Activated T-cell treated with anti-CD3 and anti-CD28 coated beads for 1 hour (primary cell): ENCODE measurements around the gene BTBD2.
"Not testable (repeated sequence)": the region's sequence is repeated elsewhere in the genome, so short reads cannot be mapped to it uniquely, and the experiment has no call there.

ENCODE experiments used
- DNase-seq: peaks from one replicate; pipeline ENCODE4 v3.0.0-alpha.2; 2020; ENCODE audit warnings: low read depth

Gene BTBD2

DNA sequence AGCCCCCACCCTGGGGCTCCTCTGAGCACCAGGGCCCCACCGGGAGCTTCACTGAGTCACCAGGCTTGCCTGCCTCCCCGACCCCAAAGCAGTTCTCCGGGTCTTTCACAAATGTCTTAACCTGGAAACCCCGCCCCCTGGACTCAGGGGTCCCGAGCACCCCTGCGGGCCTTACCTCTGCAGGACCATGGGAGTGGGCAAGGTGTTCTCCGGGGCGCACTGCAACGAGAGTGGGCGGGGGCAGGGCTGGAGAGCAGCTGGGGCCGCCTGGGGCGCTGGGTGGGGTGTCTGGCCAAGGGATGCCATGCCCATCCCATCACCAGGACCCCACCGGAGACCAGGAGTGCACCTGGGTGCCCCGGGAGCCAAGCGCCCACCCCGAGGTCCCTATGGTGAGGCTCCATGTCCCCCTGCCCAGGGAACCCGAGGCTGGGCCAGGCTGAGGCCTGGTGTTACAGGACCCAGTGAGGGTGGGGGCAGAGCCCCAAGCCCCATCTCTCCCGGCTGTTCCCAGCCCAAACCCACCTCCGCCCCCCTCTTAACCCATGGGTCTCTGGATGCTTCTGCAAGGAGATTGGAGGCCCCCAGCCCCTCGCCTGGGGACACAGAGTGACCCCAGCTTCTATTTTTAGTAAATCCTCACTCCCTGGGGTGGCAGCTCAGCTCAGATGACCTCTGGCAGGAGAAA is 24.6 kb upstream of the BTBD2 start:
- no peak for DNase-seq

DNA sequence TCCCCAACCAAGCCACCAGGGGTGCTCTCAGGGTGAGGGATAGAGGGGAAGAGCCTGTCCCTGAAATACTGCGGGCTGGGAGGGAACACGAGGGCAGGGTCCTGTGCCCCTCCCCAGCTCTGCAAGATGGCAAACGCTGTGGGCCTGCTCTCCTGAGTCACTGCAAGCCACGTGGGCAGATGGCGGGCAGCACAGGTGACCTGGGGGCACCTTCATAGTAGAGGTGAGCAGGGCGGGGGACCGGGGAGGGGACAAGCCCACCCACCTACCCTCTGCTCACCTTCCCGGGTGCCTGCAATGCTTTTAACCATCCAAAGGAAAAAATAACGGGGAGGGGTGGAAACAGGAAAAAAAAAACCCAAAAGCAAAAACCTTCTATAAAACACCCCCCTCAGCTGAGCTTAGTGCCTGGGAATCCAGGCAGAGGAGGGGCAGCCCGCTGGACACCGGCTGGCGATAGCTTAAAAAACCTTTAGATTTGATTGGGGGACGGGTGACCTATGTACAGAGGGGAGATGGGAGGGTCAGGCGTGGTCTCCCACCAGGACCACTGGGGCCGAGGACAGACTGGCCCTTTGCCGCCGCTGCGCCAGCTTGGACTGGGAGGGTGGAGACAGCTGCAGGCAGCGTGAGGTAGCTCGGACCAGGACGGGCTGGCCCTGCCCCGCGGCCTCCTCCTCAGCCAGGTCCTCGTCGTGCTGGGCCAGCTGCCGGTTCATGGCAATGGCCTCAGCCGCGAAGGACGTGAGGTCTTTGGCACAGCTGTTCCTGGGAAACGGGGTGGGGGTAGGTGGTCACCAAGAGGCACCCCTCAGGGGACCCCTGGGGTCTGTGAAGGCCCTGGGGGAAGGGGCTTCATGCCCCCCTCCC is 23.8 kb upstream of the BTBD2 start:
- DNase-seq = no peak

DNA sequence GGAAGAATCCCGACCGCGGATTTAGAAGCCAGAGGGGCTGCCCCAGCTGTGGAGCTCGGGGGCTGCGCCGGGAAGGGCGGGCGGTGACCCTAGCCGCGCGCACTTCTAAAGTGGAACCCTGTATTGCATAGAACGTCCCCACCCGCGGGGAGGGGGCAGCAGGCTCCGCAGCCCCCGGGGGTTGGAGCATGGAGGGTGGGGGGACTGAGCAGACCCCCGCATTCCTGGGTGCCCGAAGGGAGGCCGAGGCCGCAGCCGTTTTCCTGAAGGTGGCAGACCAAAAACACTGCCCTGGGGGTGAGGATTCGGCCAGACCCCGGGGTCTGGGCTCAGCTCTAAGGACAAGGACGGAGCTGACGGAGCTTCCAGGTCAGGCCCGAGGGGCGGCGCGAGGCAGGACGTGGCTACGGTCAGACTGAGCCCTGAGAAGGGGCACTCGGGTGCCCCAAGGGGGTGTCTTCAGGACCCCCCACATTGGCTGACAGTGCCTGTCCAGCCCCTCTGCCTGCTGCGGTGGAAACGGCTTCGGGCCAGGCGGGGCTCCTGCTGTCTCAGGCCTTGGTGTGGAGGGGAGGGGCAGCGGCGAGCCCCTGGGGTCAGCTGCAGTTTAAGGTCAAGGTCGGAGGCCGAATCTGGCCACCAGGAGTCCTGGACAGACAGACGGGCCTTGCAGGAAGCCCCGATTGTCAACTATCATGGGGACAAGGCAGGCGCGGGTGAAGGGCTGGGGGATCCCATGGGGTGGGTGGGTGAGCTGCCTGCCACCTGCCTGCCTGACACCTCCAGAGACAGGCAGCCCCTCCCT is 23.0 kb upstream of the BTBD2 start:
- no peak for DNase-seq

DNA sequence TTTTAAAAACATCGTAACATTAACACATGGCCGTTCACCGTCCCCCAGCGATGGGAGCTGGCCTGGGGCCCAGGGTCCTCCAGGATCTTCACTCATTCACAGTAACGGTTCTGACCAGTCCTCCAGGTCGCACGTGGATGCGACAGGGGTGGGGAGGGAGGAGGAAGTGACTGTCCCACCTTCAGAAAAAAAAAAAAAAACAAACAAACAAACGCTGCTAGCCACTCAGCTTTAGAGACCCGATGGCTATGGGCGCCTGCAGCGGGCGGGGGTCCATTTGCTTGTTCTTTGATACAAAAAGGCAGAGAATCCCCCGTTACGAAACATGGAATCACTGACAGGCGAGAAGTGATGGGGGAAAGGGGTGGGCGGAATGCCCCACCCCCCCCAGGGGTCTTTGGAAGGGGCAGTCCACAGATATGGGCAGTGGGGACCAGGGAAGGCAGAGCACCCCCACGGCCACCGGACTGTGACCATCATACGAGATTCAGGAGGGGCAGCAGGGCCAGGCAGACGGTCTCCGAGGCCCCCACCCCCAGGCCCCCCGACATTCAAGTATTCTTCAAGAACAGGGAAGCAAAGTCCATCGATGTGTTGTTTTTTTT is 22.2 kb upstream of the BTBD2 start:
- no peak for DNase-seq

DNA sequence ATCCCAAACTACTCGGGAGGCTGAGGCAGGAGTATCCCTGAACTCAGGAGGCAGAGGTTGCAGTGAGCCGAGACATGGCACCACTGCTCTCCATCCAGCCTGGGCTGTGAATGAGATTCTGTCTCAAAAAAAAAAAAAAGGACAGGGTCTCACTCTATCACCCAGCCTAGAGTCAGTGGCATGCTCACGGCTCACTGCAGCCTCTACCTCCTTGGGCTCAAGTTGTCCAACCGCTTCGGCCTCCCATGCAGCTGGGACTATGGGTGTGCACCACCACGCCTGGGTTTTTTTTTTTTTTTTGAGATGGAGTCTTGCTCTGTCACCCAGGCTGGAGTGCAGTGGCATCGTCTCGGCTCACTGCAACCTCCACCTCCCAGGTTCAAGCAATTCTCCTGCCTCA is 20.9 kb upstream of the BTBD2 start:
- DNase-seq = no peak

DNA sequence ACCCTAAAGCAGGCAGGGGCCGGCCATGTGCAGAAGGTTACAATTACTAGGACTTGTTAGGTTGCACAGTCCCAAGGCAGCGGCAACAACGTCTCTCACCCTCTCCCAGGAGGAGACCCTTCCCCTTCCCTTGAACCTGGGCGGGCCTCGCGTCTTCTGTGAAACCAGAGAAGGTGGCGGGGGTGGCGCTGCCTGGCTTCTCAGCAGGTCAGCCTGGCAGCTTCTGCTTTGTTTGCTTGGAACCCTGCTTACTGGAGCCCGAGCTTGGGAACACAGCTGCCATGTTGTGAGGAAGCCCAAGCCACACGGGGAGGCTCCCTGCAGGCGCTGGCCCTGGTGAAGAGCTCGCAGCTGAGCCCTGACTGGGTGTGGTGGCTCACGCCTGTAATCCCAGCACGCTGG is 20.1 kb upstream of the BTBD2 start:
- no peak for DNase-seq

DNA sequence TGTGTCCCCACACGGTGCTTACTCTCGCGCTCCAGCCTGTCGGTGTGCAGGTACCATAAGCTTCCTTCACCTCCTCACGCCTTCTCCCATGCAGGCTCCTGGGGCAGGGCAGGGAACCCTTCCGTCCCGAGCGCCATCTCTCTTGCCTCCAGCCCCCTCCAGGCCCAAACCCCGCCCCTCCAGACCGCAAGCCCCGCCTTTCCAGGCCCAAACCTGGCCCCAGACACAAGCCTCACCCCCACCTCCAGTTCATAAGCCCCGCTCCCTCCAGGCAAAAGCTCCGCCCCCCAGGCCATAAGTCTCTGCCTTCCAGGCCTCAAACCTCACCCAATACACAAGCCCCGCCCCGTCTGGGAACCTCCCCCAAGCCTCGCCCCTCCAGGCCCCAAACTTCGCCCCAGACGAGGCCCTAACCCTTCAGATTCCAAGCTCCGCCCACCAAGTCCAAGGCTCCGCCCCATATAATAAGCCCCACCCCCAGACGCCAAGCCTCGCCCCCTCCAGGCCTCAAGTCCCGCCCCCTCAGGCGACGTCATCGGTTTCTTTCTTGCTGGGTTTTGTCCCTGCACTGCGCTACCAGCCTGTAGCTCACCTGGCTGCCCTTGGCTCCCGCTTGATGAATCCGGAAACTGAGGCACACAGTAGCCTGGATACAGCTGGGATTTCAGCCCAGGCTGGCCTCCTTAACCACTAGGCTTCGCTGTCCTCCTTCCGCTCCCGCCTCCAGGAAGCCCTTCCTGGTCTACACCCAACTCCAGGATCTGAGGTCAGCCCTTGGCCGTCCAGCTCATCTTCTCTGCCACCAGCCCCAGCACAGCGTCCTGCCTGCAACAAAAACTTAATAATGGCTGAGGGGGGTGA is 19.4 kb upstream of the BTBD2 start:
- DNase-seq = peak; percentile 47

DNA sequence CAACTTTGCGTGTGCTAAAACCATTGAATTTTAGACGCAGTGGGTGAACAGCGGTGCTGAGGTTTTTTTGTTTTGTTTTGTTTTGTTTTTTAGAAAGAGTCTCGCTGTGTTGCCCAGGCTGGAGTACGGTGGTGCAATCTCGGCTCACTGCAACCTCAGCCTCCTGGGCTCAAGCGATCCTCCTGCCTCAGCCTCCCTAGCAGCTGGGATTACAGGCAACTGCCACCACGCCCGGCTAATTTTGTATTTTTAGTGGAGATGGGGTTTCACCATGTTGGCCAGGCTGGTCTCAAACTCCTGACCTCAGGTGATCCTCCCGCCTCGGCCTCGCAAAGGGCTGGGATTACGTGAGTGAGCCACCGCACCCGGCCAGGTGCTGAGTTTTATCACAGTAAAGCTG is 18.7 kb upstream of the BTBD2 start:
- DNase-seq = not testable (repeated sequence)

DNA sequence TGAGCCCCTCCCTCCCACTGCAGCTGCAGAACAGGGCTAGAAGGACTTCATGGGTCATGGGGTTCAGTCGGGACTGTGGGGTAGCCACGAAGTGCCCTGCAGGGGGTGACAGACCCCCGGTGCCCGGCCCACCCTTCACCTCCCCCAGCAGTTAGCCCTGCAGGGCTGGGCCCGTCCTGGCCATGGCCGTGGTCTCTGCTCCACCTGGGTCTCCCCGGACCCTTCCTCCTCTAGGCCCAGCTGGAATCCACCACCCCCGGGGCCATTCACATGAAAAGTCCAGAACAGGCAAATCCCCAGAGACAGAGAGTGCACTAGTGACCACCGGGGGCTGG is 18.3 kb upstream of the BTBD2 start:
- no peak for DNase-seq

DNA sequence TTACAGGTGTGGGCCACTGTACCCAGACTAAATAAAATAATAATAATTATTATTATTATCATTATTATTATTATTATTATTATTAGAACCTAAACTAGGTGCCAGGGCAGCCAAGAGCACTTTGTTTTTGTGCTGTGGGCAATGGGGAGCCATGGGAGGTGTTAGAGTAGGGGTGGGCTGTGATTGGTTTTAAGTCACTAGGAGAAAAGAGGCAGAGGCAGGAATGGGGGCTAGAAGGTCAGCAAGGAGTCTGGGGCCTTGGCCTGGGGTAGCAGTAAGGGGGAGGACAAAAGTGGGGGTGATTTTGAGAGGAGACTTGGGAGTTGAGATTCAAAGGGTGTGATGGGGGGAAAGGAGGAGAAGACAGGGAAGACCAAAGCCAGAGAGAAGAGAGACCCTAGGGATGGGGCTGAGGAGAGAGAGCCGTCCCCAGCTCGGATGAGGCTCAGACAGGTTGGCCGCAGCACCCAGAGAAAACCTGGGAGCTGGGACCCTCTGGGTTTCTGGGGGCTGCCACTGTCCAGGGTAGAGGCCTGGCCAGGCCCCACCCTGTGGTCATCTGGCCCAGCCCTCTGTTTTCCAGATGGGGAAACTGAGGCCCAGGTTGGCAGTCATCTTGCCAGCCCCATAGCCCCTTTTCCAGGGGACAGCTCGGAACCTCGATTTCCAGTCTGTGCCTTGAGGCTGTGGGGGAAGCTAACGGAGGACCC is 17.8 kb upstream of the BTBD2 start:
- no peak for DNase-seq

DNA sequence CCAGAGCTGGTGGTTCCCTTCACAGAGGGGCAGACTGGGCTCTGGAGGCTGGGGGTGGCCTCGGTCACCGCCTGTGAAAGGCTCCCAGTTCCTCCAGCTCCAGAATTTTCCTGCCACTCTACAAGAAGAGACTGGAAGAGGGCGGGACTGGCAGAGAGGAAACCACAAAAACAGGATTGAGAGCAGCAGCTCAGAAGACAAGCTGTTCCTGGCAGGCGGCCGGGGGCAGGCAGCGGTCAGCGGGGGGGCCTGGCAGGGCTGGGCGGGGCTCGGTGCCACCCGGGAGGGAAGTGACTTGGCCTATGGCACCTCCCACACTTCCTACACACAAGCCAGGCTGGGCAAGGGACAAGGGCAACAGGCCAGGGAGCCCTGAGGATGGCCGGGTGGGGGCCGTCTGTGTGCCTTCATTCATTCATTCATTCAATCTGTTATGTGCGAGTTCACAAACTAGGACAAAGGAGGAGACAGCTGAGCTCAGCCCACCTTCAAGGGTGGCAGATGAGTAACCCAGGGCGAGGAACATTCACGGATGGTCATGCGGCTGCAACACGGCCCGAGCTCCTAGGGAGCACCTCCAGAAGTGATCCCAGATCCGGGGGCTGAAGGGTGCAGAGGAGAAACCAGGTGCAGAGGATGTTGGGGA is 16.9 kb upstream of the BTBD2 start:
- DNase-seq = no peak

DNA sequence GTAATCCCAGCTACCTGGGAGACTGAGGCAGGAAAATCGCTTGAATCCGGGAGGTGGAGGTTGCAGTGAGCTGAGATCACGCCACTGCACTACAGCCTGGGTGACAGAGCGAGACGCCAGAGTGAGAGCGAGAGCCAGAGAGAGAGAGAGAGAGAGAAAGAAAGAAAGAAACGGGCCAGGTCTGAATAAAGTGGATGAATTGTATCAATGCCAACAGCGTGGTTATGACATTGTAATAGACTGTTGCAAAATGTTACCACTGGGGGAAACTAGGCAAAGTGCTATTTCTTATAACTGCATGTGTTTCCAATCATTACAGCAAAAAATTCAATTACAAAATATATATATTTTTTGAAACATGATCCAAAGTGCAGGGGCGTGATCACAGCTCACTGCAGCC is 11.8 kb upstream of the BTBD2 start:
- no peak for DNase-seq

DNA sequence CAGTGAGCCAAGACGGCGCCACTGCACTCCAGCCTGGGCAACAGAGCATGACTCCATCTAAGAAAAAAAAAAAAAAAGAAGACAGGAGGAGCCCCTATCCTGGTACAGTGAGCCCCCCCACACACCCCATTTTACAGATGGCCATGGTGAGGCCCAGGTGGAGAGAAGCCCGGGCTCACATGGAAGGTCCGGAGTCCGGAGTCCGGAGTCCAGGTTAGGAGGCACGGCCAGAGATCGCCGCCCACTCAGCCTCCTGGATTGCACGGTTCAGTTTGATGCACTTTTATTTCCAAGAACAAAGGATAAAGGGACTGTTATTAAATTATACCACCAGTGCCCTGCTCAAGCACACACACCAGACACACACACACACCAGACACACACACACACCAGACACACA is 11.3 kb upstream of the BTBD2 start:
- no peak for DNase-seq

DNA sequence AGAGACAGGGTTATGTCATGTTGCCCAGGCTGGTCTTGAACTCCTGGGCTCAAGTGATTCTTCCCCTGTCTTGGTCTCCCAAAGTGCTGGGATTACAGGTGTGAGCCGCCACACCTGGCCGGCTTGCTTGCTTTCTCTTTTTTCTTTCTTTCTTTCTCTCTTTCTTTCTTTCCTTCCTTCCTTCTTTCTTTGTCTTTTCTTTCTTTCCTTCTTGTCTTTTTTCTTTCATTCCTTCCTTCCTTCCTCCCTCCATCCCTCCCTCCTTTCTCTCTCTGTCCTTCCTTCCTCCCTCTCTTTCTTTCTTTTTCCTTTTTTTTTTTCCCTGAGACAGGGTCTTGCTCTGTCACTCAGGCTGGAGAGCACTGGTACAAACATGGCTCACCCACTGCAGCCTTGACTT is 6.8 kb upstream of the BTBD2 start:
- no peak for DNase-seq

DNA sequence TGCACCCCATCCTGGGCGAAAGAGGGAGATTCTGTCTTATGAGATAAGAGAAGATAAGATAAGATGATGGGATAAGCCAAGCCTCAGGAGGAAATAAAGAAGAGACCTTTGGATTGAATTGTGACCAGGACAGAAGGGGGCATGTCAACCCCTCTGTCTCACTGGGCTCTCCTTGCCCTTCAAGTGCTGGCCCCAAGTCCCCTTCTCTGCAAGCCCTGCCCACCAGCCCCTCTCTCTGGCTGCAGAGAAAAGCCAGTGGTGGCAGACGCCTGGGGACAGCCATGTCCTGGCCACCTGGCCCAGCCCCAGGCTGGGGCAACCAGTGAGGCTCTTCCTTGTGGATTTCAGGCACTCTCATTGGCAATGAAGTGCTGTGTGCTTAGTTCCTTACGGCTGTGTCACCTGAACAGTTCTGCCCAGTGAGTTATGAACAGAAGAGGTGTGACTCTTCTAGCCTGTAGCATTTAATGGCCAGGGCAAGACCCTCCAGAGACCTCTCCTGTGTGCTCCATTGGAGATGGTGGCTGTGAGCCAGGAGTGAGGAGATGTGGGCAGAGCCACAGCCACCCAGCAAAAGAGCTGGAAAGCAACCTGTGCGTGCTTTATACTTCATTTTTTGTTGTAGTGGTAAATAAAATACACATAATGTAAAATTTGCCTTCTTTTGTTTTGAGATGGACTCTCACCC is 6.1 kb upstream of the BTBD2 start:
- no peak for DNase-seq

DNA sequence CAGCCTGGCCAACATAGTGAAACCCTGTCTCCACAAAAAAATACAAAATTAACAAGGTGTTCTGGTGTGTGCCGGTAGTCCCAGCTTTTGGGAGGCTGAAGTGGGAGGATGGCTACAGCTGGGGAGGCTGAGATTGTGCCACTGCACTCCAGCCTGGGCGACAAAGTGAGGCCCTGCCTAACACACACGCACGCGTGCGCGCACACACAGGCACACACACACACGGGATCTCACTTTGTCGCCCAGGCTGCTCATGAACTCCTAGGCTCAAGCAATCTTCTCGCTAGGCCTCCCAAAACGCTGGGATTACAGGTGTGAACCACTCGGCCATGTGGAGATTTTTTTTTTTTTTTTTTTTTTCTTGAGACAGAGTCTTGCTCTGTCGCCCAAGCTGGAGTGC is 3.2 kb upstream of the BTBD2 start:
- no peak for DNase-seq

DNA sequence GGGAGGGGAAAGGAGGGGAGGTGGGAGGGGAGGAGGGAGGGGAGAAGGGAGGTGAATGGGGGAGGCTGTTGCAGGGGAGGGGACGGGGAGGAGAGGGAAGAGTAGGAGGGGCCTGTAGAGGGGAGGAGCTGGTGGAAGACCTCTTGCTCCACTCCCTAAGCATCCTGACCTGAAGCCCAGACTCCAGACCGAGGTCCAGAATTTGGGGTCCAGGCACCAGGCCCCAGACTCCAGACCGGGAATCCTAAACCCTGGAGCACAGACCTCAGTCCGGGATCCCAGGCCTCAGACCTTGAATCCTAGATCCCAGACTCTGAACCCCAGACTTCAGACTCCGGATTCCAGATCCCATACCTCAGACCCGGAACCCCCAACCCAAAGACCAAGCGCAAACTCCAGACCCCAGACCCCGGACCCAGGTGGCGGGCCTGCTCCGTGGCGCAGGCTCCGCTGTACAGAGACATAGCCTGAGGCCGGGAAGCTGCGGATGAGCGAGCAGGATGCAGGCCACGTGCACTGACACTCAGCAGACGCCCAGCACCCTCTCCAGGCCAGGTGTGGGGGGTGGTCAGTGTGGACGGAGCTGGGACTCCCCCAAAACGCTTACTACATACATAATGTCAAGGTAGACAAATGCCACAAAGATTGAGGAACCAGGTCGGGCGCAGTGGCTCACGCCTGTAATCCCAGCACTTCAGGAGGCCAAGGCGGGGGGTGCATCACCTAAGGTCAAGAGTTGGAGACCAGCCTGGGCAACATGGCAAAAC is 710 bp upstream of the BTBD2 start:
- peak; percentile 30 for DNase-seq

DNA sequence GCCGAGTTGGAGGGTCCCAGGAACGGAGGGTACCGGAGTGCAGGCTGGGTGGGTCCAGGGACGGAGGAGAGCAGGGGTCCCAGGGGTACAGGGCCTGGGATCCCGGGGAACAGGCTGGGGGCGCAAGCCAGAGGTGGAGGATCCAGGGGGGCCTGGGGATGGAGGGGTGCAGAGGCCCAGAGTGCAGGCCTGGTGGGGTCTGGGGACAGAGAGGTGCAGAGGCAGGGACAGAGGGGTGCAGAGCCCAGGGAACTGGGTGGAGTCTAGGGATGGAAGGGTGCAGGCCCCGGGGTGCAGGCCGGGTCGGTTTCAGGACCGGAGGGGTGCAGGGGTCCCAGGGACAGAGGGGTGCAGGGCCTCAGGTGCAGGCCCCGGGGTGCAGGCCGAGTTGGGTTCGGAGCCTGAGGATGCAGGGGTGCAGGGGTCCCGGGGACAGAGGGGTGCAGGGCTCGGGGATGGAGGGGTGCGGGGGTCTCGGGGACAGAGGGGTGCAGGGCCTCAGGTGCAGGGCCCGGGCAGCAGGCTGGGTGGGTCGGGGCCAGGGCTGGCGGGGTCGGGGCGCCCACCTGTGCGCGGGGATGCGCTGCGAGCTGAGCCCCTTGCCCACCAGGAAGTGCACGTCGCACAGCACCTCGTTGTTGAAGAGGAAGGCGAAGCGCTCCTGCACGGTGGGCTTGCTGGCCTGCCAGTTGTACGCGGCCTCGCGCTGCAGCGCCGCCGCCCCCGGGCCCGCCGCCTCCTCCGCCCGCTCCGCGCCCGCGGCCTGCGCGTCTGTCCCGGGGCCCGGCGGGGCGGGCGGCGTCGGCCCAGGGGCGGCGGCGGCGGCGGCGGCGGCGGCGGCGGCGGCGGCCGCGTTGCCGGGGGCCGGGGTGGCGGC is 545 bp downstream of the BTBD2 start:
- DNase-seq = no peak
